ENCODE data around the gene WDR93. TPM values are rescaled to one million over a fixed set of nuclear protein-coding genes. Genes with fewer than 3 reads are reported as not detected.

Gene WDR93
- total and polyA plus RNA-seq, 4 donors: 0.69 to 3.9 (median 1.5) TPM

DNA sequence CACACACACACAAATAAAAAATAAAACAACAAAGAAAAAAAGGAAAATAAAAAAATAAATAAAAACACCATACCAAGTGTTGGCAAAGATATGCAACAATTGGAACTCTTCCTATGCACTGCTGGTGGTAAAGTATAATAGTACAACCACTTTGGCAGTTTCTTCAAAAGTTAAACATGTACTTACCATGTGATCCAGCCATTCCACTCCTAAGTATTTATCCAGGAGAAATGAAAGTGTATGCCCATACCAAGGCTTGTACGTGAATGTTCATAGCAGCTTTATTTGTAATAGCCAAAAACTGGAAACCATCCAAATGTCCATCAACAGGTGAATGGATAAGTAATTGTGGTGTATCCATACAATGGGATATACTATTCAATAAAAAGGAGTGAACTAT lies 17.0 kb downstream of the WDR93 start:
- H3K4me3 ChIP-seq (ENCODE audit: low read depth, low read length): no peak overlapping the region
- no CpG with 5 or more reads among the region's 1 CpG for WGBS (ENCODE audit: insufficient coverage)
- no peaks in the 10 kb centered on the region for H3K36me3 ChIP-seq (ENCODE audit: control insufficient read depth, insufficient read depth, low read length)
- no peaks in the 10 kb centered on the region for H3K9me3 ChIP-seq (ENCODE audit: control insufficient read depth, insufficient read depth, low read length)
- H3K27me3 ChIP-seq (ENCODE audit: control insufficient read depth, insufficient read depth, low read length): no peaks in the 10 kb centered on the region
- H3K27ac ChIP-seq (ENCODE audit: low read depth, low read length): no peak overlapping the region
- no peaks in the 10 kb centered on the region for H3K4me1 ChIP-seq (ENCODE audit: control insufficient read depth, insufficient read depth, low read length)
- no peak for DNase-seq (ENCODE audit: low read depth in 4 of 6, low spot score in 6 of 6)

DNA sequence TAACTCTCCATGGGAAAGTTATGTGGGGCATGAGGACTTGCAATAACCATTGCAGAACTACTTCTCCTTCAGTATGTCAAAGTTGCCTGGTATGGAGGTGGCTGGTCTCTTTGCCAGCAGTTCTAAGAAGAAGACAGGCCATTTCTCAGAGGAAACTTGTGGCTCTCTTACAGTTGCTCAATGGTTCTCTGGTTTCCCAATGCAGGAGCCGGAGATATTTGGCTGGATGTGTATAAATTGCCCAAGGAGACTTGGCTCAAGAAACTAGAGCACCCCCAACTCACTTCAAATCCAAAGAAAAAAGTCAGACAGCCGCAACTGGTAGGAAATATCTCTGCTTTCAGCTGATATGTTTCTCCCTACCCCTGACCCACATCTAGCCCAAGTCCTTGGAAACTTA lies 24.2 kb downstream of the WDR93 start:
- DNase-seq (ENCODE audit: low read depth in 4 of 6, low spot score in 6 of 6): no peak
- Histone ChIP-seq H3K9me3 (ENCODE audit: control insufficient read depth, insufficient read depth, low read length) (no peaks in the 10 kb centered on the region), H3K36me3 (ENCODE audit: control insufficient read depth, insufficient read depth, low read length) (no peaks in the 10 kb centered on the region), H3K27ac (ENCODE audit: low read depth, low read length) (no peak overlapping the region), H3K4me3 (ENCODE audit: low read depth, low read length) (no peak overlapping the region), H3K27me3 (ENCODE audit: control insufficient read depth, insufficient read depth, low read length) (no peaks in the 10 kb centered on the region), H3K4me1 (ENCODE audit: control insufficient read depth, insufficient read depth, low read length) (no peaks in the 10 kb centered on the region)
- no CpG with 5 or more reads among the region's 2 CpGs for WGBS (ENCODE audit: insufficient coverage)

DNA sequence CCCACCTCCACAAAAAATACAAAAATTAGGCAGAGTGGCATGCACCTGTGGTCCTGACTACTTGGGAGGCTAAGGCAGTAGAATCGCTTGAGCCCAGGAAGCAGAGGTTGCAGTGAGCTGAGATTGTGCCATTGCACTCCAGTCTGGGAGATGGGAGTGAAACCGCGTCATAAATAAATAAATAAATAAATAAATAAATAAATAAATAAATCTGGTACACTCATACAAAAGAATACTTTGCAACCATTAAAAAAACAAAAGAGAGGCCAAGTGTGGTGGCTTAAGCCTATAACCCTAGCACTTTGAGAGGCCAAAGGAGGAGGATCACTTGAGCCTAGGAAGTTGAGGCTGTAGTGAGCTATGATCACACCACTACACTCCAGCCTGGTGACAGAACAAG lies 32.4 kb downstream of the WDR93 start:
- Histone ChIP-seq H3K27ac (ENCODE audit: low read depth, low read length) (no peak overlapping the region), H3K27me3 (ENCODE audit: control insufficient read depth, insufficient read depth, low read length) (no peaks in the 10 kb centered on the region), H3K36me3 (ENCODE audit: control insufficient read depth, insufficient read depth, low read length) (no peaks in the 10 kb centered on the region), H3K9me3 (ENCODE audit: control insufficient read depth, insufficient read depth, low read length) (no peaks in the 10 kb centered on the region), H3K4me1 (ENCODE audit: control insufficient read depth, insufficient read depth, low read length) (no peaks in the 10 kb centered on the region), H3K4me3 (ENCODE audit: low read depth, low read length) (no peak overlapping the region)
- WGBS (ENCODE audit: insufficient coverage): no CpG with 5 or more reads among the region's 3 CpGs
- no peak for DNase-seq (ENCODE audit: low read depth in 4 of 6, low spot score in 6 of 6)

DNA sequence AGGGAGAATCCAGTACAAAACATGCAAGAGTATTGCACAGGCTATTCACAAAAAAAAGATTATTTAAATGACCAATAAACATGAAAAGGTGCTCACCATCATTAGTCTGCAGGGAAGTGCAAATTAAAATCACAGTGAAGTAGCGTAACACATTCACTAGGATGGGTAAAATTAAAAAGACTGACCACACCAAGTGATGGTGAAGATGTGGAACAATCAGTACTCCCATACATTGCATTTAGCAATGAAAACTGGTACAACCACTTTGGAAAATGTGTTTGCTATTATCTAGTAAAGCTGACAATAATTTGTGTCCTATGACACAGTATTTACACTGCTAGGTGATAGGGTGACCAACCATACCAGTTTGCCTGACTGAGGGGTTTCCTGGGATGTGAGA lies 34.0 kb downstream of the WDR93 start:
- no peak for DNase-seq (ENCODE audit: low read depth in 4 of 6, low spot score in 6 of 6)
- Histone ChIP-seq H3K27ac (ENCODE audit: low read depth, low read length) (no peak overlapping the region), H3K9me3 (ENCODE audit: control insufficient read depth, insufficient read depth, low read length) (no peaks in the 10 kb centered on the region), H3K4me3 (ENCODE audit: low read depth, low read length) (no peak overlapping the region), H3K36me3 (ENCODE audit: control insufficient read depth, insufficient read depth, low read length) (no peaks in the 10 kb centered on the region), H3K4me1 (ENCODE audit: control insufficient read depth, insufficient read depth, low read length) (no peaks in the 10 kb centered on the region), H3K27me3 (ENCODE audit: control insufficient read depth, insufficient read depth, low read length) (peaks cover 2% of the 10 kb centered on the region)
- WGBS (ENCODE audit: insufficient coverage): no CpG with 5 or more reads among the region's 1 CpG

DNA sequence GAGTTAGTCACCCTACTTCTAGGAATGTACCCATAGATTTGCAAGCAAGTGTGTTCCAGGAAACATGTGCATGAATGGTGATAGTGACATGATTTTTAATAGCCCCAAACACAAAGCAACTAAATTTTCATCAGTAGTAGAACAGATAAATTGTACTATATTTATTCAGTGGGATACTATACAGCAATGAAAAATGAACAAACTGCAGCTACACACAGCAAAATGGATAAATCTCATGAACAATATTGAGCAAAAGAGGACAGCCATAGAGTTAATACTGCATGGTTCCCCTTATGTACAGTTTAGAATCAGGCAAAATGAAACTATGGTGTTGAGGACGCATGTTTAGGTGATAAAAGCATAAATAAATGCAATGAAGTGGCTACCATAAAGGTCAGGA lies 34.5 kb downstream of the WDR93 start:
- DNase-seq (ENCODE audit: low read depth in 4 of 6, low spot score in 6 of 6): no peak
- no peak overlapping the region for H3K27ac ChIP-seq (ENCODE audit: low read depth, low read length)
- no peaks in the 10 kb centered on the region for H3K4me1 ChIP-seq (ENCODE audit: control insufficient read depth, insufficient read depth, low read length)
- no peaks in the 10 kb centered on the region for H3K36me3 ChIP-seq (ENCODE audit: control insufficient read depth, insufficient read depth, low read length)
- H3K9me3 ChIP-seq (ENCODE audit: control insufficient read depth, insufficient read depth, low read length): no peaks in the 10 kb centered on the region
- 100% methylated on average over 1 of the region's 1 CpG for WGBS (ENCODE audit: insufficient coverage)
- H3K27me3 ChIP-seq (ENCODE audit: control insufficient read depth, insufficient read depth, low read length): peaks cover 2% of the 10 kb centered on the region
- H3K4me3 ChIP-seq (ENCODE audit: low read depth, low read length): no peak overlapping the region

DNA sequence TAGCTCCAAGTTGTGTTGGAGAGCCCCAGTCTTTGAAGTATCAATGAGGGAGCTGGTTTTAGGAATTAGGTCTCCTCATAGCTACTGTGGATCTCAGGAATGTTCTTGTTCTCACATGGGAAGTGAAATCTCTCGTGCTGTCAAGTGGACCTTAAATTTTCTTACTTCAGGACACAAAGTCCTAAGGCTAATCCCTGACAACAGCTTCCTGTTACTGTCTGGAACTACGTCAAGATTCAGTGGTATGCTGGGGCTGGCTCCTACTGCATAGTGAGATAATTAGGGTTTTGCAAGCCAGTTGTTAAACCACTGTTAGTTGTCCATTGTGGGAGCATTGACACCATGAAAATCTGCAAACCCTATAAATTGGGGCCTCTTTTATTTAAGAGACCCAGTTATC lies 37.6 kb downstream of the WDR93 start:
- H3K36me3 ChIP-seq (ENCODE audit: control insufficient read depth, insufficient read depth, low read length): no peaks in the 10 kb centered on the region
- 80% methylated on average over 1 of the region's 2 CpGs for WGBS (ENCODE audit: insufficient coverage)
- H3K27ac ChIP-seq (ENCODE audit: low read depth, low read length): no peak overlapping the region
- peaks cover 2% of the 10 kb centered on the region for H3K27me3 ChIP-seq (ENCODE audit: control insufficient read depth, insufficient read depth, low read length)
- DNase-seq (ENCODE audit: low read depth in 4 of 6, low spot score in 6 of 6): no peak
- no peaks in the 10 kb centered on the region for H3K4me1 ChIP-seq (ENCODE audit: control insufficient read depth, insufficient read depth, low read length)
- no peaks in the 10 kb centered on the region for H3K9me3 ChIP-seq (ENCODE audit: control insufficient read depth, insufficient read depth, low read length)
- H3K4me3 ChIP-seq (ENCODE audit: low read depth, low read length): no peak overlapping the region

DNA sequence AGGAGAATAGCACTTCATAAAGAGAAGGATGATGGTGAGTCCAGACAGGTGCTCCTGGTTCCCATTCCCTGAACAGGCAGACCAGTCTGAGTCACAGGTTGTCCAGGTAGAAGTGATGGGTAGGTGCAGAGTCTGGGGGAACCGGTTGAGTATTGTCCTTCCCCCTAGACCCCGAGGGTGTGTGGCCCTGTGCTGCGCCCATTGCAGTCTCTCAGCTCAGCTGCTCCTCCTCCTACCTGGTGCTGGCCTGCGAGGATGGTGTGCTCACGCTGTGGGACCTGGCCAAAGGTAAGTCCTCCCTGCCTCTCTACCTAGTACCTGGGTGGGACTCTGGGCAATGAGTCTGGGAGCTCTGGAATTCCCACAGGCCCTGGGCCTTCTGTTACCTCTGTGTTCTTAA lies 40.7 kb downstream of the WDR93 start:
- Histone ChIP-seq H3K9me3 (ENCODE audit: control insufficient read depth, insufficient read depth, low read length) (no peaks in the 10 kb centered on the region), H3K4me3 (ENCODE audit: low read depth, low read length) (no peak overlapping the region), H3K27me3 (ENCODE audit: control insufficient read depth, insufficient read depth, low read length) (peaks cover 2% of the 10 kb centered on the region), H3K27ac (ENCODE audit: low read depth, low read length) (no peak overlapping the region), H3K4me1 (ENCODE audit: control insufficient read depth, insufficient read depth, low read length) (no peaks in the 10 kb centered on the region), H3K36me3 (ENCODE audit: control insufficient read depth, insufficient read depth, low read length) (no peaks in the 10 kb centered on the region)
- no peak for DNase-seq (ENCODE audit: low read depth in 4 of 6, low spot score in 6 of 6)
- 97% methylated on average over 5 of the region's 5 CpGs for WGBS (ENCODE audit: insufficient coverage)

DNA sequence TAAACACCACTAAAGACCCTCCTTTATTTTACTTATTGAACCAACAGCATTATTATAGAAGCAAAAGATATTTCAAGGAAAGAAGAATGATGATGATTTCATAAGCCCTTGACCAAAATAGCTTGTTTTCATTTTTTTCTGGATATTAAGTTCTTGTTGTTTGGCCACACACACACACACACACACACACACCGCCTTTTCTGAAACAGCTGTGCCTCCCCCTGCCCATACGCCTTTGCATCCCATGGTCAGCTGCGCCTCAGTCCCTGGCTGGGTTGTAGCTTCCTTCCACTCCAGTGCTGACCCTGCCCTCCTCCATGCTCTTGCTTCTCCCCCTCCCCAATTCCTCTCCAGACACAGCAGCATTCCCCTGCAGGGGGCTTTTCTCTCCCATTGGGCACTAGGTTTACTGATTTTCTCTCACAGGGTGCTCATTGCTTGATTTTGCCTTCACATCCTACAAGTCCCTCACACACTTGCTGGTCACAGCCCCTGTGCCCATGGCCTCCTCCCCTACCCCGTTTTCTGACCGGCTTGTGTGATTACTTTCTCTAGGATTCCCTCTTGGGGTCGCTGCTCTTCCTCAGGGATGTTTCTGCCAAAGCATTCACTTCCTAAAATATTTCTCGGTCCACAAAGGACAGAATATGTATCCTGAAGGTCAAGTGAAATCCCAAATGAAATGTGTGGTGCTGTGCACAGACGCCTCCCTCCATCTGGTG lies 42.0 kb downstream of the WDR93 start:
- DNase-seq (ENCODE audit: low read depth in 4 of 6, low spot score in 6 of 6): no peak

DNA sequence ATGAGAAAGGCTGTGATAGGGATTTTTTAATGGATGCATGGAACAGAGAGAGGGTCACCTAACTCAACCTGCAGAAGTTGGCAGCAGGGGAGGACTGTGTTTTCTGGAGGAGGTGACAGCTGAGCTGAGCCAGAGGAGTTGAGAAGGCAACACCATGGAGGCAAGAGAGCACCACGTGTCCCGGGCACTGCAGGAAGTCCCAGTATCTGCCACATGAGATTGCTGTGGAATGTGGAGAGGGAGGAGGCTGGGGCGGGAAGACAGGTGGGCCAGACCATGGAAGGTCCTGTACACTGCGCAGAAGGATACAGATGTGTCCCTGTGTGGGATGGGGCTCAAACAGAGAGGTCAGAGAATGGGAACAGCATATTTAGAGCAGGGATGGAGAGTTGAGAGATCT lies 45.2 kb downstream of the WDR93 start:
- WGBS (ENCODE audit: insufficient coverage): 61% methylated on average over 4 of the region's 4 CpGs
- no peaks in the 10 kb centered on the region for H3K27me3 ChIP-seq (ENCODE audit: control insufficient read depth, insufficient read depth, low read length)
- H3K27ac ChIP-seq (ENCODE audit: low read depth, low read length): no peak overlapping the region
- no peaks in the 10 kb centered on the region for H3K36me3 ChIP-seq (ENCODE audit: control insufficient read depth, insufficient read depth, low read length)
- no peaks in the 10 kb centered on the region for H3K4me1 ChIP-seq (ENCODE audit: control insufficient read depth, insufficient read depth, low read length)
- no peak for DNase-seq (ENCODE audit: low read depth in 4 of 6, low spot score in 6 of 6)
- H3K4me3 ChIP-seq (ENCODE audit: low read depth, low read length): no peak overlapping the region
- H3K9me3 ChIP-seq (ENCODE audit: control insufficient read depth, insufficient read depth, low read length): no peaks in the 10 kb centered on the region

More for the DNA sequence above, 42.0 kb downstream of the WDR93 start:
- H3K4me3 ChIP-seq (ENCODE audit: low read depth, low read length): no peak overlapping the region
- no peaks in the 10 kb centered on the region for H3K9me3 ChIP-seq (ENCODE audit: control insufficient read depth, insufficient read depth, low read length)
- no peaks in the 10 kb centered on the region for H3K4me1 ChIP-seq (ENCODE audit: control insufficient read depth, insufficient read depth, low read length)
- 49% methylated on average over 6 of the region's 8 CpGs for WGBS (ENCODE audit: insufficient coverage)
- no peak overlapping the region for H3K27ac ChIP-seq (ENCODE audit: low read depth, low read length)
- no peaks in the 10 kb centered on the region for H3K36me3 ChIP-seq (ENCODE audit: control insufficient read depth, insufficient read depth, low read length)
- peaks cover 2% of the 10 kb centered on the region for H3K27me3 ChIP-seq (ENCODE audit: control insufficient read depth, insufficient read depth, low read length)

DNA sequence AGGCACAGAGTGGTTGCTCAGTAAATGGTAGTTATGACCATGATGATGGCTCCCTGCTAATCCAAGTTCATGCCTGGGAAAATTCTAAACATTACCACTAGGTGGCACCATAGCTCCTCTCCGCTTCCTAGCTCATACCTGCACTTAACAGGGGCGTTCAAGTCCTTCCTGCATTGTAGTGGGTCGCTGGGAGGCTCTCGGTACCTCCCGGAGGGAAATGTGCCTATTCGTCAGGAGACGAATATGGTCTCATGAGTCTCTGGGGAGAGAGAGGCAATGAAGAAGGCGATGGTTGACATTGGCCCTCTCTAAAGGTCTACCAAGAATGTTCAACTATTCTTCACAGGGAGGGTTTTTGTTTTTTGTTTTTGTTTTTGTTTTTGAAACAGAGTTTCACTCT lies 49.5 kb downstream of the WDR93 start:
- Histone ChIP-seq H3K36me3 (ENCODE audit: control insufficient read depth, insufficient read depth, low read length) (peaks cover 8% of the 10 kb centered on the region), H3K27ac (ENCODE audit: low read depth, low read length) (no peak overlapping the region), H3K4me3 (ENCODE audit: low read depth, low read length) (no peak overlapping the region), H3K27me3 (ENCODE audit: control insufficient read depth, insufficient read depth, low read length) (no peaks in the 10 kb centered on the region), H3K9me3 (ENCODE audit: control insufficient read depth, insufficient read depth, low read length) (no peaks in the 10 kb centered on the region), H3K4me1 (ENCODE audit: control insufficient read depth, insufficient read depth, low read length) (no peaks in the 10 kb centered on the region)
- DNase-seq (ENCODE audit: low read depth in 4 of 6, low spot score in 6 of 6): peak in 5 of 6 donors; percentile 58 to 95 (median 73)
- WGBS (ENCODE audit: insufficient coverage): 4% methylated on average over 7 of the region's 8 CpGs
